WTC11 (cell line): Measurements from ENCODE around the gene DYRK1A. TPM values are rescaled to one million over a fixed set of nuclear protein-coding genes. Genes with fewer than 3 reads are reported as not detected.

Experiments used
- ATAC-seq: fragments of 200-7000 bp; cut with Tn5 transposase; 2 replicates; pipeline ENCODE4 v1.10.0; 2021; ENCODE audit warnings: mild to moderate bottlenecking, moderate library complexity
- CTCF ChIA-PET: fragments of 300-600 bp; sonication (Branson Sonifier 250); formaldehyde crosslinking; loops from one replicate; lab custom pipeline; 2021; ENCODE audit warnings: antibody characterized with exemption; lab: Charles Lee
- POLR2A ChIA-PET: fragments of 350-600 bp; sonication (Branson Sonifier 250); formaldehyde crosslinking; loops from one replicate; lab custom pipeline; 2021; ENCODE audit warnings: antibody characterized with exemption; lab: Charles Lee
- DNase-seq: peaks from one replicate; pipeline ENCODE4 v3.0.0; 2021; ENCODE audit warnings: low spot score
- H3K27ac Mint-ChIP-seq: 2 replicates; pipeline ENCODE4 v1.8.0; 2021; ENCODE audit warnings: mixed read lengths
- H3K27me3 Mint-ChIP-seq: 2 replicates; pipeline ENCODE4 v1.8.0; 2021; ENCODE audit warnings: low read depth, mild to moderate bottlenecking, moderate library complexity, mixed read lengths
- H3K36me3 Mint-ChIP-seq: 2 replicates; pipeline ENCODE4 v1.8.0; 2021; ENCODE audit warnings: mixed read lengths
- H3K4me1 Mint-ChIP-seq: 2 replicates; pipeline ENCODE4 v1.8.0; 2022; ENCODE audit warnings: mixed read lengths
- H3K4me3 Mint-ChIP-seq: 2 replicates; pipeline ENCODE4 v1.8.0; 2021; ENCODE audit warnings: mild to moderate bottlenecking, moderate library complexity, mixed read lengths
- H3K9me3 Mint-ChIP-seq: 2 replicates; pipeline ENCODE4 v1.8.0; 2021; ENCODE audit warnings: mixed read lengths
- AR ChIP-seq: fragments of 250-450 bp; sonication (Bioruptor Pico); IDR thresholded peaks from 2 replicates; pipeline ENCODE4 v1.9.0; 2021; ENCODE audit warnings: mild to moderate bottlenecking
- ATF1 ChIP-seq: sonication (generic); formaldehyde crosslinking; IDR thresholded peaks from 2 replicates; pipeline ENCODE4 v1.8.1; 2023; ENCODE audit warnings: mild to moderate bottlenecking, moderate library complexity, missing genetic modification reagents
- CDX4 ChIP-seq: fragments of 250-450 bp; sonication (Bioruptor Pico); IDR thresholded peaks from 2 replicates; pipeline ENCODE4 v1.9.0; 2021; ENCODE audit warnings: moderate library complexity, mild to moderate bottlenecking, inconsistent platforms, borderline replicate concordance
- ELF4 ChIP-seq: sonication (generic); formaldehyde crosslinking; IDR thresholded peaks from 2 replicates; pipeline ENCODE4 v1.8.1; 2022; ENCODE audit warnings: low read depth, mild to moderate bottlenecking, moderate library complexity, missing genetic modification reagents
- EMX1 ChIP-seq: fragments of 250-450 bp; sonication (Bioruptor Pico); IDR thresholded peaks from 2 replicates; pipeline ENCODE4 v1.8.0; 2021; ENCODE audit warnings: mild to moderate bottlenecking
- FOXK1 ChIP-seq: sonication (generic); formaldehyde crosslinking; IDR thresholded peaks from 2 replicates; pipeline ENCODE4 v1.8.0; 2022; ENCODE audit warnings: mild to moderate bottlenecking, moderate library complexity, missing genetic modification reagents
- GTF2I ChIP-seq: fragments of 250-450 bp; sonication (Bioruptor Pico); conservative IDR thresholded peaks from 2 replicates; pipeline ENCODE4 v1.4.0; 2021; ENCODE audit warnings: mild to moderate bottlenecking
- KAT7 ChIP-seq: sonication (generic); formaldehyde crosslinking; IDR thresholded peaks from 2 replicates; pipeline ENCODE4 v1.8.1; 2023; ENCODE audit warnings: missing genetic modification reagents, mild to moderate bottlenecking, borderline replicate concordance
- MXD4 ChIP-seq: fragments of 250-450 bp; sonication (Bioruptor Pico); IDR thresholded peaks from 2 replicates; pipeline ENCODE4 v1.8.0; 2021; ENCODE audit warnings: mild to moderate bottlenecking, moderate library complexity, borderline replicate concordance
- NFATC4 ChIP-seq: fragments of 250-450 bp; sonication (Bioruptor Pico); IDR thresholded peaks from 2 replicates; pipeline ENCODE4 v1.9.0; 2021; ENCODE audit warnings: mild to moderate bottlenecking
- PRDM15 ChIP-seq: sonication (generic); formaldehyde crosslinking; IDR thresholded peaks from 2 replicates; pipeline ENCODE4 v1.8.0; 2022; ENCODE audit warnings: missing genetic modification reagents
- SMAD3 ChIP-seq: sonication (generic); formaldehyde crosslinking; IDR thresholded peaks from 2 replicates; pipeline ENCODE4 v1.8.0; 2022; ENCODE audit warnings: missing genetic modification reagents, mild to moderate bottlenecking, borderline replicate concordance
- ZNF219 ChIP-seq: sonication (generic); formaldehyde crosslinking; IDR thresholded peaks from 2 replicates; pipeline ENCODE4 v1.8.0; 2023; ENCODE audit warnings: missing genetic modification reagents, mild to moderate bottlenecking, borderline replicate concordance
- ZNF232 ChIP-seq: sonication (generic); formaldehyde crosslinking; IDR thresholded peaks from 2 replicates; pipeline ENCODE4 v1.8.0; 2022; ENCODE audit warnings: mild to moderate bottlenecking, missing genetic modification reagents
- ZNF416 ChIP-seq: fragments of 250-450 bp; sonication (Bioruptor Pico); IDR thresholded peaks from 2 replicates; pipeline ENCODE4 v1.9.0; 2021; ENCODE audit warnings: mild to moderate bottlenecking, inconsistent platforms
- total RNA-seq: library from RNA; stranded (reverse); gene quantifications from 3 replicates; pipeline ENCODE4 v1.2.3, GENCODE V29; 2021
- TF ChIP-seq, protein P1 (sequence below): sonication (generic); formaldehyde crosslinking; IDR thresholded peaks from 2 replicates; pipeline ENCODE4 v1.8.1; 2022; ENCODE audit warnings: missing genetic modification reagents, borderline replicate concordance
- TF ChIP-seq, protein P2 (sequence below): sonication (generic); formaldehyde crosslinking; IDR thresholded peaks from 2 replicates; pipeline ENCODE4 v1.8.1; 2023; ENCODE audit warnings: mild to moderate bottlenecking, missing genetic modification reagents, moderate library complexity
- TF ChIP-seq, protein P3 (sequence below): sonication (generic); formaldehyde crosslinking; IDR thresholded peaks from 2 replicates; pipeline ENCODE4 v1.8.0; 2022; ENCODE audit warnings: mild to moderate bottlenecking, missing genetic modification reagents
- TF ChIP-seq, protein P4 (sequence below): fragments of 250-450 bp; sonication (Bioruptor Pico); IDR thresholded peaks from 2 replicates; pipeline ENCODE4 v2.1.2; 2022; ENCODE audit warnings: mild to moderate bottlenecking, moderate library complexity

The DYRK1A gene
- total RNA-seq, 1 experiment from 2014 or later = 56.5 TPM

DNA sequence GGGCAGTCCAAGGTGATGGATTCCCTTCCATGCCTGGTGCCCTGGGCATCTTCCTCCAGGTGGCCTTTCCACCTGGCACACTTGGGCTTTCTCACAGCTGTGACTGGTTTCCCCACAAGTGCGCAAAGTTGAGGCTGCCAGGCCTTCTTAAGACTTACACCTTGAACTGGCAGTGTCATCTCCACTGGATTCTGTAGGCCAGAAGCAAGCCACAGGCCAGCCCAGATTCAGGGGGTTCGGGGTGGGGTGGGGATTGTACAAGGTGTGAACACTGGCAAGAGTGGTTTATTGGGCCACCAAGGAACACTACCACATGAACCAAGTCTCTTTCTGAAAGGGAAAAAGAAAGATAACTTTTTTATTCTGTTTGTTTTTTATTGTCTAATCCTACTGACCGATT lies 27.2 kb downstream of the DYRK1A start (continued):
- no peak for TF ChIP-seq ZNF416
- no peak for TF ChIP-seq MXD4
- TF ChIP-seq ATF1 (CRISPR knock-in tag) = no peak
- TF ChIP-seq FOXK1 (CRISPR knock-in tag) = no peak
- TF ChIP-seq, all 79 proteins: peak for 0

- Mint-ChIP-seq H3K4me3 (no peak overlapping the region), H3K4me1 (peaks cover 66% of the 10 kb centered on the region), H3K36me3 (peaks cover 9% of the 10 kb centered on the region), H3K27ac (no peak overlapping the region), H3K9me3 (peaks cover 11% of the 10 kb centered on the region), H3K27me3 (no peaks in the 10 kb centered on the region)
- ChIA-PET CTCF (no interaction called here), POLR2A (no interaction called here)
- ATAC-seq = no peak
- no peak for TF ChIP-seq PRDM15 (CRISPR knock-in tag)
- no peak for TF ChIP-seq FOXK1 (CRISPR knock-in tag)
- TF ChIP-seq, protein P1, sequence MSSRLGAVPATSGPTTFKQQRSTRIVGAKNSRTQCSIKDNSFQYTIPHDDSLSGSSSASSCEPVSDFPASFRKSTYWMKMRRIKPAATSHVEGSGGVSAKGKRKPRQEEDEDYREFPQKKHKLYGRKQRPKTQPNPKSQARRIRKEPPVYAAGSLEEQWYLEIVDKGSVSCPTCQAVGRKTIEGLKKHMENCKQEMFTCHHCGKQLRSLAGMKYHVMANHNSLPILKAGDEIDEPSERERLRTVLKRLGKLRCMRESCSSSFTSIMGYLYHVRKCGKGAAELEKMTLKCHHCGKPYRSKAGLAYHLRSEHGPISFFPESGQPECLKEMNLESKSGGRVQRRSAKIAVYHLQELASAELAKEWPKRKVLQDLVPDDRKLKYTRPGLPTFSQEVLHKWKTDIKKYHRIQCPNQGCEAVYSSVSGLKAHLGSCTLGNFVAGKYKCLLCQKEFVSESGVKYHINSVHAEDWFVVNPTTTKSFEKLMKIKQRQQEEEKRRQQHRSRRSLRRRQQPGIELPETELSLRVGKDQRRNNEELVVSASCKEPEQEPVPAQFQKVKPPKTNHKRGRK (CRISPR knock-in tag) = no peak
- TF ChIP-seq KAT7 (CRISPR knock-in tag) = no peak
- no peak for TF ChIP-seq SMAD3 (CRISPR knock-in tag)
- no peak for TF ChIP-seq EMX1 (CRISPR knock-in tag)
- no peak for DNase-seq
Observed at GRCh38 chr21:37395961-37396360, 29.4 kb downstream of the DYRK1A start.

GRCh38 chr21:37396855-37397254 lies 30.3 kb downstream of the DYRK1A start:
- DNase-seq (no peak), ATAC-seq (peak; percentile 56)
- Mint-ChIP-seq H3K4me3 (no peak overlapping the region), H3K36me3 (peaks cover 16% of the 10 kb centered on the region), H3K27me3 (no peaks in the 10 kb centered on the region)
- CTCF ChIA-PET = no interaction called here
- TF ChIP-seq, protein P2, sequence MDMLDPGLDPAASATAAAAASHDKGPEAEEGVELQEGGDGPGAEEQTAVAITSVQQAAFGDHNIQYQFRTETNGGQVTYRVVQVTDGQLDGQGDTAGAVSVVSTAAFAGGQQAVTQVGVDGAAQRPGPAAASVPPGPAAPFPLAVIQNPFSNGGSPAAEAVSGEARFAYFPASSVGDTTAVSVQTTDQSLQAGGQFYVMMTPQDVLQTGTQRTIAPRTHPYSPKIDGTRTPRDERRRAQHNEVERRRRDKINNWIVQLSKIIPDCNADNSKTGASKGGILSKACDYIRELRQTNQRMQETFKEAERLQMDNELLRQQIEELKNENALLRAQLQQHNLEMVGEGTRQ = 0 out of 2 replicates have a peak, but pooled peaks have one; percentile 45
- no peak for TF ChIP-seq NFATC4 (CRISPR knock-in tag)
- TF ChIP-seq, protein P3, sequence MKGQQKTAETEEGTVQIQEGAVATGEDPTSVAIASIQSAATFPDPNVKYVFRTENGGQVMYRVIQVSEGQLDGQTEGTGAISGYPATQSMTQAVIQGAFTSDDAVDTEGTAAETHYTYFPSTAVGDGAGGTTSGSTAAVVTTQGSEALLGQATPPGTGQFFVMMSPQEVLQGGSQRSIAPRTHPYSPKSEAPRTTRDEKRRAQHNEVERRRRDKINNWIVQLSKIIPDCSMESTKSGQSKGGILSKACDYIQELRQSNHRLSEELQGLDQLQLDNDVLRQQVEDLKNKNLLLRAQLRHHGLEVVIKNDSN = peak; percentile 38; the same call in 1 of the 2 replicates
- TF ChIP-seq, all 79 proteins: peak for 2
- POLR2A ChIA-PET = no interaction called here
- Mint-ChIP-seq H3K4me1 (peaks cover 57% of the 10 kb centered on the region), H3K27ac (no peak overlapping the region), H3K9me3 (peaks cover 15% of the 10 kb centered on the region)

DNA sequence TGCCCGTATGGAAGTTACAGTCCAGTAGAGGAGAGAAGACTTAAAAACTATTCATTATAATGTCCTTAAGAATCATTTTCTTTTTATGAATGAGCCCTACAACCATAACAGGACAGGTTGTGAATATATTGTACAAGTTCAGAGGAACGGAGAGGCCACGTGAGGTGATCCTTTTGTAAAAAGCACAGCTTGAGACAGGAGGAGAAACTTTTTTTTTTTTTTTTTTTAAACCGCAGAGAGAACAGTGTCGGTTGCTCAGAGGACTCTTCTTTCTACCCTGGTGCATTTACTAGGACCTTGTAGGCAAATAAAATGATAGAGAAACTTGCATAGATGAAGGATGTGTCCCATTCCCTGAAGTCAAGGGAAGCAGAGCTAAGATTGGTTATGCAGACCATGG lies 32.1 kb downstream of the DYRK1A start:
- CTCF ChIA-PET = no interaction called here
- no peak for ATAC-seq
- H3K36me3 Mint-ChIP-seq = peaks cover 27% of the 10 kb centered on the region
- TF ChIP-seq ZNF219 (CRISPR knock-in tag) (no peak), SMAD3 (CRISPR knock-in tag) (no peak), GTF2I (CRISPR knock-in tag) (no peak), FOXK1 (CRISPR knock-in tag) (no peak), AR (CRISPR knock-in tag) (no peak), ZNF232 (CRISPR knock-in tag) (no peak), ELF4 (no peak), CDX4 (no peak)
- TF ChIP-seq, protein P4, sequence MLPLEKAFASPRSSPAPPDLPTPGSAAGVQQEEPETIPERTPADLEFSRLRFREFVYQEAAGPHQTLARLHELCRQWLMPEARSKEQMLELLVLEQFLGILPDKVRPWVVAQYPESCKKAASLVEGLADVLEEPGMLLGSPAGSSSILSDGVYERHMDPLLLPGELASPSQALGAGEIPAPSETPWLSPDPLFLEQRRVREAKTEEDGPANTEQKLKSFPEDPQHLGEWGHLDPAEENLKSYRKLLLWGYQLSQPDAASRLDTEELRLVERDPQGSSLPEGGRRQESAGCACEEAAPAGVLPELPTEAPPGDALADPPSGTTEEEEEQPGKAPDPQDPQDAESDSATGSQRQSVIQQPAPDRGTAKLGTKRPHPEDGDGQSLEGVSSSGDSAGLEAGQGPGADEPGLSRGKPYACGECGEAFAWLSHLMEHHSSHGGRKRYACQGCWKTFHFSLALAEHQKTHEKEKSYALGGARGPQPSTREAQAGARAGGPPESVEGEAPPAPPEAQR = no peak

More for the DNA sequence above, 32.1 kb downstream of the DYRK1A start:
- Mint-ChIP-seq H3K27me3 (no peaks in the 10 kb centered on the region), H3K9me3 (peaks cover 24% of the 10 kb centered on the region), H3K4me1 (peaks cover 45% of the 10 kb centered on the region), H3K4me3 (no peak overlapping the region), H3K27ac (peak overlapping the region; percentile 43)
- POLR2A ChIA-PET = interaction anchor here (0.9 kb wide), 1 partner anchor 24 kb away, joined by 3 read pairs; no protein-coding TSS in a partner anchor
- no peak for DNase-seq
